Esophagus squamous epithelium (tissue), 4 donors: ENCODE results near the gene CCDC152.

Experiments
- POLR2A ChIP-seq, 4 donors: fragments of 450-650 bp; IDR thresholded peaks; one replicate each; pipeline ENCODE4 v1.6.1; 2017; ENCODE audit warnings: antibody characterized with exemption in 4 of 4, mild to moderate bottlenecking in 4 of 4, moderate library complexity in 3 of 4
- TF ChIP-seq, protein P1 (sequence below), 6 experiments: fragments of 450-650 bp in 4 of 6; fragments of 200-600 bp in 2 of 6; sonication (generic) in 2 of 6; IDR thresholded peaks; one replicate each; pipeline ENCODE4 v1.5.1; 2016 to 2019; ENCODE audit warnings: antibody characterized with exemption in 6 of 6, mild to moderate bottlenecking in 4 of 6, moderate library complexity in 4 of 6

DNA sequence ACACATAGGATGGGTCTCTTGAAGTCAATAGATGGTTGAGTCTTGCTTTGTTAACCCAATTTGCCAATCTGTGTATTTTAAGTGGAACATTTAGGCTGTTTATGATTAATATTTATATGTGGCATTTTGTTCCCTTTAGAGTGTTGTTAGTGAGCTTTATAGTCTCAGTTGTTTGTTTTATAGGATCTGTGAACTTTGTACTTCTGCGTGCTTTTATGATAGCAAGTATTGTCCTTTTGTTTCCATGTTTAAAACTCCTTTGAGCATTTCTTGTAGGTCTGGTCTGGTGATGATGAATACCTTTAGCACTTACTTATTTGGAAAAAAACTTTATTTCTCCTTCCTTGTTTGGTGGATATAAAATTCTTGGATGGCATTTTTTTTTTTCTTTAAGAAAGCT, 31.2 kb downstream of the CCDC152 start:
- TF ChIP-seq, protein P1, sequence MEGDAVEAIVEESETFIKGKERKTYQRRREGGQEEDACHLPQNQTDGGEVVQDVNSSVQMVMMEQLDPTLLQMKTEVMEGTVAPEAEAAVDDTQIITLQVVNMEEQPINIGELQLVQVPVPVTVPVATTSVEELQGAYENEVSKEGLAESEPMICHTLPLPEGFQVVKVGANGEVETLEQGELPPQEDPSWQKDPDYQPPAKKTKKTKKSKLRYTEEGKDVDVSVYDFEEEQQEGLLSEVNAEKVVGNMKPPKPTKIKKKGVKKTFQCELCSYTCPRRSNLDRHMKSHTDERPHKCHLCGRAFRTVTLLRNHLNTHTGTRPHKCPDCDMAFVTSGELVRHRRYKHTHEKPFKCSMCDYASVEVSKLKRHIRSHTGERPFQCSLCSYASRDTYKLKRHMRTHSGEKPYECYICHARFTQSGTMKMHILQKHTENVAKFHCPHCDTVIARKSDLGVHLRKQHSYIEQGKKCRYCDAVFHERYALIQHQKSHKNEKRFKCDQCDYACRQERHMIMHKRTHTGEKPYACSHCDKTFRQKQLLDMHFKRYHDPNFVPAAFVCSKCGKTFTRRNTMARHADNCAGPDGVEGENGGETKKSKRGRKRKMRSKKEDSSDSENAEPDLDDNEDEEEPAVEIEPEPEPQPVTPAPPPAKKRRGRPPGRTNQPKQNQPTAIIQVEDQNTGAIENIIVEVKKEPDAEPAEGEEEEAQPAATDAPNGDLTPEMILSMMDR (IDR thresholded peaks at IDR 0.05), result no peak
- no peak for TF ChIP-seq POLR2A (IDR thresholded peaks at IDR 0.05)
